SU-DHL-6 (cell line): ENCODE results near the gene TFB1M.

Source experiments
- EZH2phosphoT487 ChIP-seq: fragments of 200-600 bp; sonication (generic), shearing (Covaris generic); conservative IDR thresholded peaks from 2 replicates; pipeline ENCODE4 v1.6.1; 2018; ENCODE audit warnings: mild to moderate bottlenecking, antibody characterized with exemption, low read length, moderate library complexity, mixed read lengths
- TF ChIP-seq, protein P1 (sequence below): fragments of 200-600 bp; sonication (generic); IDR thresholded peaks from one replicate; pipeline ENCODE4 v1.5.1; 2017; ENCODE audit warnings: antibody characterized with exemption, mild to moderate bottlenecking, low read length, moderate library complexity; ENCODE audit not compliant: insufficient read depth, poor library complexity, severe bottlenecking

DNA sequence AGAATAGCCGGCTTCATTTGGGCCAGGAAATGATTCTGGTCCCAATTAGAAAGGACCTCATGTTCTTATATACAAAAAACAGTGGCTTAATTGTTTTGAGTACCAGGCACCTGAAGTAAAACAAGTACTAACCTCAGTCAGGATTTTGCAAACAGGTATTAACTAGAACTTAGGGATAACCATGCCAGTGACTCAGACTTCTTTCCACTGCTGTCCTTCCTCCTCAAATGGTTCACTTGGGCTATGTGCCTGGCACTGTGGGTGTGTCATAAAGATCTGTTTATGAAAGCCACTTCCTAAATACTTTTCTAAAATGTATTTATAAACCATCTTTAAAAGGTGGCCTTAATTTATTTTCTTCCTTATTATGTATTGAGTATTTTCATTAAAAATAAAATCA, 39.8 kb downstream of the TFB1M start:
- TF ChIP-seq, protein P1, sequence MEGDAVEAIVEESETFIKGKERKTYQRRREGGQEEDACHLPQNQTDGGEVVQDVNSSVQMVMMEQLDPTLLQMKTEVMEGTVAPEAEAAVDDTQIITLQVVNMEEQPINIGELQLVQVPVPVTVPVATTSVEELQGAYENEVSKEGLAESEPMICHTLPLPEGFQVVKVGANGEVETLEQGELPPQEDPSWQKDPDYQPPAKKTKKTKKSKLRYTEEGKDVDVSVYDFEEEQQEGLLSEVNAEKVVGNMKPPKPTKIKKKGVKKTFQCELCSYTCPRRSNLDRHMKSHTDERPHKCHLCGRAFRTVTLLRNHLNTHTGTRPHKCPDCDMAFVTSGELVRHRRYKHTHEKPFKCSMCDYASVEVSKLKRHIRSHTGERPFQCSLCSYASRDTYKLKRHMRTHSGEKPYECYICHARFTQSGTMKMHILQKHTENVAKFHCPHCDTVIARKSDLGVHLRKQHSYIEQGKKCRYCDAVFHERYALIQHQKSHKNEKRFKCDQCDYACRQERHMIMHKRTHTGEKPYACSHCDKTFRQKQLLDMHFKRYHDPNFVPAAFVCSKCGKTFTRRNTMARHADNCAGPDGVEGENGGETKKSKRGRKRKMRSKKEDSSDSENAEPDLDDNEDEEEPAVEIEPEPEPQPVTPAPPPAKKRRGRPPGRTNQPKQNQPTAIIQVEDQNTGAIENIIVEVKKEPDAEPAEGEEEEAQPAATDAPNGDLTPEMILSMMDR = no peak
- TF ChIP-seq EZH2phosphoT487 = no peak
